Peyer's patch (tissue), 4 donors: ENCODE data around the gene CPSF4L.

Source experiments
- CTCF ChIP-seq, 6 experiments: fragments of 450-650 bp in 4 of 6; fragments of 200-600 bp in 2 of 6; sonication (generic) in 1 of 6; IDR thresholded peaks; one replicate each; pipeline ENCODE4 v1.5.1; 2017 to 2019; ENCODE audit warnings: antibody characterized with exemption in 6 of 6, mild to moderate bottlenecking in 3 of 6, moderate library complexity in 1 of 6
- POLR2A ChIP-seq, 2 donors: fragments of 450-650 bp; IDR thresholded peaks; one replicate each; pipeline ENCODE4 v1.5.1; 2017; ENCODE audit warnings: antibody characterized with exemption in 2 of 2, mild to moderate bottlenecking in 2 of 2, moderate library complexity in 2 of 2

GRCh38 chr17:73228748-73229236 lies 32.9 kb downstream of the CPSF4L start:
- no peak for TF ChIP-seq CTCF (IDR thresholded peaks at IDR 0.05)
- no peak for TF ChIP-seq POLR2A (IDR thresholded peaks at IDR 0.05)
